HG02678 (cell line): ENCODE results near the gene SSTR1.

ENCODE experiments used
- ATAC-seq: cut with Tn5 transposase; IDR thresholded peaks from one replicate; pipeline ENCODE4 v1.9.1; 2021; ENCODE audit warnings: mild to moderate bottlenecking, moderate library complexity; ENCODE audit not compliant: unreplicated experiment

Gene SSTR1

DNA sequence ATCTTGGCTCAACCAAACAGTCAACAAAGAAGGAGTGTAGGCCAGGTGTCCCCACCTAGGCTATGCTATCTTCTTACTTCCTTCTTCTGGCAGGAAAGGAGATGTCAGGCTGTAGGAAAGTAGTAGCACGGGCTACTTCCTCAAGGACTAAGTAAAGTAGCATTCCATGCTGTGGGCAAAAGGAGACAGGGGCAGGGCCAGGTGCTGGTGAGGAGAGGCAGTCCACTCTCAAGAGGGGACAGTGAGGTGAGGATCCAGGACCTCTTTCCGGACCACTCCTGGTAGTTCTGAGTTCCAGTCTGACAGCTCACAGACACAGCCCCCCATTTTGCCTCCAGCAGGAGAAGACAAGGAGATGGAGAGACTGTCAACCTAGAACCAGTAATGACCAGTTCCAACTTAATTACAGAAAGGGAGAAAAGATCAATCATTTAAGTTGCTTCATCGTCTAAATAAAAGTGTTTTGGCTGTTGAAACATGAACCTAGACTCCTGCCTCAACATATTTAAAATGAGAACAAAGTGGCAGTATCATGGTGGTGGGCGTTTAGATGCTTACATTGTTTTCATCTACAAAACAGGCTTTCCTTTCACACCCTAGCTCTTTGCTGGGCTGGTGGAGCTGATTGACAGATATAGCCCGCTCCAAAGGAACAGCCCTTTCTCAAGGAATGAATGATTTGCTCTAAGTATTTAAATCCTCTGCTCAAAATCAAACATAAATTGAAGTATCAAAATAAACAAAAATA, 5.1 kb upstream of the SSTR1 start:
- ATAC-seq, result no peak

DNA sequence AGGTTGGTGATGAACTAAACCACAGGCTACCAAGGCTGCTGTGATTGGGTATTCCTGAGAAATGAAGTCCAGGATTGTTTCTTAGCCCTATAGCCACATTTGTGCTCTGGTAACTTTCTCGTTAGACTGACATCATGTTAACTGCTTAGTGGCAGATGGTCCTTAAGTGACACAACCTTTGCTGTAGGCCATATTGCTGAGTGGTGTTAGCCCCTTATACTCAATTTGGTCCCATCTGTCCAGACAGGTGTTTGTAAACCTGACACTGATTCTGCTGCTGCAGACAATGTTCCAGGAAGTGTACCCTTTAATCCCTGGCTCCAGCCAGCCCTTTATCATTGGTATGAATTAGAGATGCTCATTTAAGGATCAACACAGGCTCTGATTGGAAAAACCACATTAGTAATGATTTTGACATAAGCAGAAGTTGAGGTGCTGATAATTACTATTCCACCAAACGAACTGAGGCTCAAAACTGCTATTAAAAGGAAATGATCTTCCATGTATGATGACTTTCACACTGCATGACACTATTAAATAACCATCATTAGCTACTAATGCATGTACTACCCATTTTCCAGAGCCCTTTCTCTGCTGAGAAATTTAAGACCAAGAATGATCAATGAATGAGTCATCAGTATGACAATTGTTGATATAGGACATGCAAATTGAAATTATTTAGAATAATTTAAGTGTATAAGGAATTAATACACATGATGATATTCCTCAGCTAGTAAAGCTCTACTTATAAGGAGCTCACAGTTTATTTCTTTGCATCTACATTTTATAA, 3.6 kb upstream of the SSTR1 start:
- no peak for ATAC-seq

DNA sequence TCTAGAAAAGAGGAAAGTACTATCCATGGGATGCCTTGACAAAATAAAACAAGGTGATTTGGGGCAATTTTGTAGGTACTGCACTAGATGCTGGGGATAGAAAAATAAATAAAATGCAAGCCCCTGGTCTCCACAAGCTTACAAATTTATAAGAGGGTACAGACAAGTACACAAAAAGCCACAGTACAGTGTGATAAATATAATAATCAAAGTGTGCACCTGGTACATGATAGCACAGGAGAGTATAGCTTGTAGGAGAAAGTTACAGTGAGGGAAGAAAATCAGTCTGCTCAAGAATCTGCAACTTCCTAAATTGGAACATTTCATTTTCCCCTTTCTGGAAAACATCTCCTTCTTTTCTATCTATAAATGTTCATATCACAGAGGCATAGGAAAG, 3.0 kb upstream of the SSTR1 start:
- no peak for ATAC-seq

DNA sequence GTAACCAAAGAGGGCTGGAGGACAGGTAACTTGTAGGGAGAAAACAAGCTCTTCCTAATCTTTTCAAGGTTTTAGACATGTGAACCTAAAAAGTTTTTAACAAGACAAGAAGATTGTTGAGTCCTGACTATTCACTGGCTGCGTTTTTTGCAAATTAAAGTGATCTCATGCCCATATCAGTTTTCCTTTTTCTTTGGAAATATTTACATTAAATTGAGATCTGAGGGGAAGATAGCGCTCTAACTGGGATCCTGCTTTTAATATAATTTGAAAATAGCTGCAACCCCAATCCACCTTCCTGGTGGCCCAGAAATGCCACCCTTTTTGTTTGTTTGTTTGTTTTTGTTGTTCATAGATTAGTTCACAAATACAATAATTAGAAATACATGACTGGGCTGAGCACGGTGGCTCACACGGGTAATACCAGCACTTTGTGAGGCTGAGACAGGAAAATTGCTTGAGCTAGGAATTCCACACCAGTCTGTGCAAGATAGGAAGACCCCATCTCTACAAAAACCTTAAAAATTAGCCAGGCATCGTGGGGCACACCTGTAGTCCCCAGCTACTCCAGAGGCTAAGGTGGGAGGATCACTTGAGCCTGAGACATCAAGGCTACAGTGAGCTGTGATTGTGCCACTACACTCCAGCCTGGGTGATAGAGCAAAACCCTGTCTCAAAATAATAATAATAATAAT, 2.4 kb upstream of the SSTR1 start:
- no peak for ATAC-seq

DNA sequence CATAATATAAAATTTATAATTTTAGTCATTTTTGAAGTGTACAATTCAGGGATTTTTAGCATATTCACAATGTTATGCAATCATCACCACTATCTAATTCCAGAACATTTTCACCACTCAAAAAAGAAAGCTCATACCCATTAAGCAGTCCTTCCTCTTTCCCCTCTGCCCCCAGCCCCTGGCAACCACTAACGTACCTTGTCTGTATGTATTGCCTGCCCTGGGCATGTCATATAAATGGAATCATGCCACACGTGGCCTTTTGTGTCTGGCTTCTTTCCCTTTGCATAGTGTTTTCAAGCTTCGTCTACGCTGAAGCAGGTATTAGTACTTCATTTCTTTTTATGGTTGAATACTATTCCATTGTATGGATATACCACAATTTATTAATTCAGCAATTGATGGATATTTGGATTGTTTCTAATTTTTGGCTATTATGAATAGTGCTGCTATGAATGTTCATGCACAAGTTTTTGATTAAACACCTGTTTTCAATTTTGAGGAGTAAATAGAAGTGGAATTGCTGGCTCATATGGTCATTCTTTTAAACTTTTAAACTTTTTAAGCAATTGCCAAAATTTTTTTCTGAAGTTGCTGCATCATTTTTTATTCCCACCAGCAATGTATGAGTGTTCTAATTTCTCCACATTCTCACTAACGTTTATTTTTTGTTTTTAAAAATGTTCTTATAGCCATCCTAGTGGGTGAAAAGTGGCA, 1.6 kb upstream of the SSTR1 start:
- no peak for ATAC-seq

DNA sequence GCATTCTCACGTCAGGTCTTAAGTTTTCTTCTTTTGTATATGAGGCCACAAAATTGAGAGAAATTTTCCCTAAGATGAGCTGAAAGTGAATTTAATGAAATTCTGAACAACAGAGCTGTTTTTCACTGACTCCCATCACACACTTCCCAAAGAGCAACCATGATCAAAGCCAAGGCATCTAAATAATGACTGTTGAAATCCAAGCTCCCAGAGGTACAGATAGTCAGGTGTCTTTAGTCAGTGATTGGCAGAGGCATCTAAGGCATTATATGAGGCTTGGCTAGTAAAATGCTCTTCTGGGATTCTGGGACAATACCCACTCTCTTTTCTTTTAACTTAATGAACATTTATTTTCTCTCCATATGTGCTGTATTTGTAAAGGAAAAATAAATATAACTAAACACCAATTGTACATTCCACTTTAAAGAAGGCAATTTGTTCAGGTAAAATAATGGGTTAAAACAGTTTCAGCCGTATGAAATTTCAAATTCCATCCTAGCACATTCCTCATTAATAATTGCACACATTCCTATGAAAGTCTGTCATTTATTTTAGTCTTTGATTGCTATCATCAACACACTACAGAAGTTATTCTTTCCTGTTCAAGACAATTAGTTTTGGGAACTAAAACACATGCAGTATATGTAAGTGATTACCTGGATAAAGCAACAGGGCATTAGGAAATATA, 871 bp upstream of the SSTR1 start:
- ATAC-seq, result no peak

DNA sequence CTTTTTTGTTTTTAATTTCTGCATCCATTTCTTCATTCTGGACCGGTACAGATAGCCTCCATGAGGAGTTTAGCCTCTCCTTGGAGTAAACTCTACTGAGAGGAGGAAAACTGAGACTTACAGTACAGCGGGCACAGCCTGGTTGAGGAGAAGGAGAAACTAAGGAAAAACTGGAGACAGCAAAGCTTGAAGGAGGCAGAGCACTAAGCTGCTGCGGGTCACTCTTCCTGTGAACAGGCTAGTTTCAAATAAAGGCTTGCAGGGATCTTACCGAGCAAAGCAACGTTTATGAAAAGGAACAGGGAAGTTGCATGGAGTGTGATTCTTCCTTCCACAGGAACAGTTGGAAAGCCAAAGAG, 348 bp upstream of the SSTR1 start:
- ATAC-seq, result no peak

DNA sequence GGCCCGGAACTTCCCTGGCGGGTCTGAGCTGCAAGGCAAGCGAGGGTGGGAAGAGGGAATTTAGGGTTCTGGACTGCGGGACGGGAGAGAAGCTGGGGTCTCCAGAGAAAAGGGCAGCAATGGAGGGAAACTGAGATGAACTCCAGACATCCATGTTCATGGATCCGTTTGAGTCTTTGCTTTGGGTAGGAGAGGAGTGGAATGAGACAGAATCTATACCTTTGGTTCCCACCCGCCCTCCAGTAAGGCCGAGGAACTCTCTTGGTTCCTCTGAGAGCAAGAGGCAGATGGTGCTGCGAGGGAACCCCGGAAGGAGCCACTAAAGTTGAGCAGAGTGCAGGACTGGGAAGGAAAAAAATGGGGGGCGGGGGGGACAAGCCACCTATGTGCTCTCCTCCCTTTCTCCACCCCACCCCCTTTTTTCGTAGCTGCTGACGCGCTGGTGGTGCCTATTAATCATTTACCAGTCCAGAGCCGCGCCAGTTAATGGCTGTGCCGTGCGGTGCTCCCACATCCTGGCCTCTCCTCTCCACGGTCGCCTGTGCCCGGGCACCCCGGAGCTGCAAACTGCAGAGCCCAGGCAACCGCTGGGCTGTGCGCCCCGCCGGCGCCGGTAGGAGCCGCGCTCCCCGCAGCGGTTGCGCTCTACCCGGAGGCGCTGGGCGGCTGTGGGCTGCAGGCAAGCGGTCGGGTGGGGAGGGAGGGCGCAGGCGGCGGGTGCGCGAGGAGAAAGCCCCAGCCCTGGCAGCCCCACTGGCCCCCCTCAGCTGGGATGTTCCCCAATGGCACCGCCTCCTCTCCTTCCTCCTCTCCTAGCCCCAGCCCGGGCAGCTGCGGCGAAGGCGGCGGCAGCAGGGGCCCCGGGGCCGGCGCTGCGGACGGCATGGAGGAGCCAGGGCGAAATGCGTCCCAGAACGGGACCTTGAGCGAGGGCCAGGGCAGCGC, 1.2 kb downstream of the SSTR1 start:
- ATAC-seq, result no peak

DNA sequence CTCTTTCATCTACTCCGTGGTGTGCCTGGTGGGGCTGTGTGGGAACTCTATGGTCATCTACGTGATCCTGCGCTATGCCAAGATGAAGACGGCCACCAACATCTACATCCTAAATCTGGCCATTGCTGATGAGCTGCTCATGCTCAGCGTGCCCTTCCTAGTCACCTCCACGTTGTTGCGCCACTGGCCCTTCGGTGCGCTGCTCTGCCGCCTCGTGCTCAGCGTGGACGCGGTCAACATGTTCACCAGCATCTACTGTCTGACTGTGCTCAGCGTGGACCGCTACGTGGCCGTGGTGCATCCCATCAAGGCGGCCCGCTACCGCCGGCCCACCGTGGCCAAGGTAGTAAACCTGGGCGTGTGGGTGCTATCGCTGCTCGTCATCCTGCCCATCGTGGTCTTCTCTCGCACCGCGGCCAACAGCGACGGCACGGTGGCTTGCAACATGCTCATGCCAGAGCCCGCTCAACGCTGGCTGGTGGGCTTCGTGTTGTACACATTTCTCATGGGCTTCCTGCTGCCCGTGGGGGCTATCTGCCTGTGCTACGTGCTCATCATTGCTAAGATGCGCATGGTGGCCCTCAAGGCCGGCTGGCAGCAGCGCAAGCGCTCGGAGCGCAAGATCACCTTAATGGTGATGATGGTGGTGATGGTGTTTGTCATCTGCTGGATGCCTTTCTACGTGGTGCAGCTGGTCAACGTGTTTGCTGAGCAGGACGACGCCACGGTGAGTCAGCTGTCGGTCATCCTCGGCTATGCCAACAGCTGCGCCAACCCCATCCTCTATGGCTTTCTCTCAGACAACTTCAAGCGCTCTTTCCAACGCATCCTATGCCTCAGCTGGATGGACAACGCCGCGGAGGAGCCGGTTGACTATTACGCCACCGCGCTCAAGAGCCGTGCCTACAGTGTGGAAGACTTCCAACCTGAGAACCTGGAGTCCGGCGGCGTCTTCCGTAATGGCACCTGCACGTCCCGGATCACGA, 2.2 kb downstream of the SSTR1 start:
- no peak for ATAC-seq

DNA sequence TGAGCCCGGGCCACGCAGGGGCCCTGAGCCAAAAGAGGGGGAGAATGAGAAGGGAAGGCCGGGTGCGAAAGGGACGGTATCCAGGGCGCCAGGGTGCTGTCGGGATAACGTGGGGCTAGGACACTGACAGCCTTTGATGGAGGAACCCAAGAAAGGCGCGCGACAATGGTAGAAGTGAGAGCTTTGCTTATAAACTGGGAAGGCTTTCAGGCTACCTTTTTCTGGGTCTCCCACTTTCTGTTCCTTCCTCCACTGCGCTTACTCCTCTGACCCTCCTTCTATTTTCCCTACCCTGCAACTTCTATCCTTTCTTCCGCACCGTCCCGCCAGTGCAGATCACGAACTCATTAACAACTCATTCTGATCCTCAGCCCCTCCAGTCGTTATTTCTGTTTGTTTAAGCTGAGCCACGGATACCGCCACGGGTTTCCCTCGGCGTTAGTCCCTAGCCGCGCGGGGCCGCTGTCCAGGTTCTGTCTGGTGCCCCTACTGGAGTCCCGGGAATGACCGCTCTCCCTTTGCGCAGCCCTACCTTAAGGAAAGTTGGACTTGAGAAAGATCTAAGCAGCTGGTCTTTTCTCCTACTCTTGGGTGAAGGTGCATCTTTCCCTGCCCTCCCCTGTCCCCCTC, 3.0 kb downstream of the SSTR1 start:
- no peak for ATAC-seq

DNA sequence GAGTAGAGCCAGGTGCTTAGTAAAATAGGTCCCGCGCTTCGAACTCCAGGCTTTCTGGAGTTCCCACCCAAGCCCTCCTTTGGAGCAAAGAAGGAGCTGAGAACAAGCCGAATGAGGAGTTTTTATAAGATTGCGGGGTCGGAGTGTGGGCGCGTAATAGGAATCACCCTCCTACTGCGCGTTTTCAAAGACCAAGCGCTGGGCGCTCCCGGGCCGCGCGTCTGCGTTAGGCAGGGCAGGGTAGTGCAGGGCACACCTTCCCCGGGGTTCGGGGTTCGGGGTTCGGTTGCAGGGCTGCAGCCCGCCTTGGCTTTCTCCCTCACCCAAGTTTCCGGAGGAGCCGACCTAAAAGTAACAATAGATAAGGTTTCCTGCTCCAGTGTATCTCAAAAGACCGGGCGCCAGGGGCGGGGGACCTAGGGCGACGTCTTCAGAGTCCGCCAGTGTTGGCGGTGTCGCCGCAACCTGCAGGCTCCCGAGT, 3.6 kb downstream of the SSTR1 start:
- ATAC-seq, result no peak

DNA sequence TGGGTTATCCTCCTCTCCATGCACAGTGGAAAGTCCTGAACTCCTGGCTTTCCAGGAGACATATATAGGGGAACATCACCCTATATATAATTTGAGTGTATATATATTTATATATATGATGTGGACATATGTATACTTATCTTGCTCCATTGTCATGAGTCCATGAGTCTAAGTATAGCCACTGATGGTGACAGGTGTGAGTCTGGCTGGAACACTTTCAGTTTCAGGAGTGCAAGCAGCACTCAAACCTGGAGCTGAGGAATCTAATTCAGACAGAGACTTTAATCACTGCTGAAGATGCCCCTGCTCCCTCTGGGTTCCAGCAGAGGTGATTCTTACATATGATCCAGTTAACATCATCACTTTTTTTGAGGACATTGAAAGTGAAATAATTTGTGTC, 4.4 kb downstream of the SSTR1 start:
- no peak for ATAC-seq

DNA sequence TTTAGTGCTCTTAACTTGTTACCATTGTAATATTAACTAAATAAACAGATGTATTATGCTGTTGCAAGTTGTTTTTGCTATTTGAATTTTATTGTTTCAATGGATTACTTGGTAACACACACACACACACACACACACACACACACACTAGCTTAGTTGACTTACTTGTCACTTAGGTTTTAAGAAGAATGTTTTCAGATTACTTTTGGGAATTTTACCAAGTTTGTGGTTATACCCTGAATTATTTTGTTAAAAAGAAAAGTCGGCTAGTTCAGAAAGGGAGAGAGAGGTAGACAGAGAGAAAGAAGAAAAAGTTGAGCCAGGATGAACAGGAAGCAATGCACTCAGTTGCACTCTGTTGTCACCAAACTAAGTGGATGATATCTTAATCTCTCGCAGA, 5.3 kb downstream of the SSTR1 start:
- ATAC-seq, result no peak

DNA sequence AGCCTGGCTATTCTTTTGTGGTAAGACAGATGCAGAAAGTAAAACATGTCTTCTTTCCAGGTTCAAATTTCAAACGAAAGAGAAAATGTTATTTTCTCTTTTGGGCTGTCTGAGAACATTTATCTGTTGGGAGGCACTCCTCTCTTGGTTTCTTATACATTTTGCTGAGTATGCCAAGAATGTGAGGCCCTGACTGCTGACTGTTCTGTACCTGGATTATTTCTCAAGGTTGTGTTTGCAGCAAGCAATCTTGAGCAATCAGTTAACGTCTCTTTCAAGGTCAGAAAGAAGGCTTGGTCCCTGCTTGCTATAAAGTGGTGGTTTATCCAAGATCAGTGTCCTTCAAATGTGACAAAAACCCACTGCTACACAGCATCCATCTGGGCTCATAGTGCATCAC, 9.8 kb downstream of the SSTR1 start:
- no peak for ATAC-seq

DNA sequence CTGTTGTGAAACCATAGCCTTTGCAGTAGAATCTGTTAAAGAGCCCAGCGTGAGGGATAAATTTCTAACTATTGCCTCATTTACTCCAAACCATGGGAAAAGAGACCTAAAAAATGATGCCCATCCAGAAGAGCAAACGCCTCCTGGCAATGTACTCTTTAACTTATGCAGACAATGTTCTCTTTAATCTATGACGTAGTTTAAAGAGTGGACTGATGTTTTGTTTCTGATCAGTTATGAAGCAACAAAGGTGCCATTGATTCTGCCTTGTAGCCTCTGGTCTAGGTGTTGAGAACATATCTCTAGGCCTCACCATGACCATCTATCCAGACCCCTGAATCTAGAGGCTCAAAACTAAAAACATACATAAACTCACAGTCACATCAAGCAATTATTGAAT, 13.4 kb downstream of the SSTR1 start:
- ATAC-seq, result no peak

DNA sequence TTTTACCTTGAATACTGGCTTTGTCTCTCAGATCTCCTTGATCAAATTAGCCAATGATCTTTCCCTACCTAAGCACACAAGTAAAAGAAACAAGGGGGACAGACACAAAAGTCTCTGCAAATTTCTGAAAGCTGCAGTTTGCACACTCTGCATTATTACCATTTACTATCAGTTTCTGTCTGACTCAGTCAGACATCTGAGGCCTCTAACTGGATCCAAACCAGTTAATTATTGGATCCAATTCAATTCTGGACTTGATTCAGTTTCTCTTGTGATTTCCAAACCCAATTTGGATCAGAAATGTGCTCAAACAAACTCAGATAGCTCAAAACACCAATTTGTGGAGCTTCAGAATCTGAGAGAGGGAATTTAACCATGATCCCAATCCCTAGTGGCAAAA, 16.6 kb downstream of the SSTR1 start:
- ATAC-seq, result no peak

DNA sequence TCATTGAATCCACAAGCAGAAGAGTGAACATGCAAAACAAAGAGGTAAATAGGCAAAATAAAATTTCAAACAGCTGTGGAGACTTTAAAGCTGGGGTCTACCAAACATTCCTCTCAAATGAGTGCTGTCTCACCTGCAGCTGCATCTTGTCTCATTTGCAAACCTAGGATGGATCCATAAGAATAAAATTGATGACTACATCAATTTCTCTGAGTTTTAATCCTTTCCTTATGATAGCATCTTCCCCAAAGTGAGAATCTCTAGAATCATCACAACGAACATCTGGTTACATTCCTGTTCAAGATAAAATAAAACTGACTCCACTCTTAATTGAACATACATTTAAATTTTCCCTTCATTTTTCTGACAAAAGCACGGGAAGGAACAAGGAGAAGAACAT, 18.2 kb downstream of the SSTR1 start:
- ATAC-seq, result no peak

DNA sequence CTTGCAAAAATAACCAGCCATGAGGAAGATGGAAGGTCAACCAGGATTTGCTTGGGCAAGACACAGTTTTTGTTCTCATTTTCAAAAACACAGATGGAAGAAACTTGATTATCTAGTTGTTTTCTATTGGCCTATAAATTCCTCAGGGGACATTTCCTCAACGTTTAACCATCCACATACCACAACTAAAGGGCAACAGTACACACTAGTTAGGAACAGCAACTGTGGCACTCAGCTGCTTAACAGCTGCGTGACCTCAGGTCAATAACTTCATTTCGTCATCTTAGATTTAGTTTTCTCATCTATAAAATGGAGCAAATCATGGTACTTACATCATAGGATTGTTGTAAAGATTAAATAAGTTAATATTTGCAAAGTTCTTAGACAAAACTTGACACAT, 18.7 kb downstream of the SSTR1 start:
- ATAC-seq, result no peak
